MG63 (cell line): ENCODE measurements around the gene SCP2. TPM values are rescaled to one million over a fixed set of nuclear protein-coding genes. Genes with fewer than 3 reads are reported as not detected.

Experiments
- DNase-seq: peaks from one replicate; pipeline ENCODE4 v3.0.0-alpha.2; 2020
- H3K27me3 ChIP-seq: fragments of 250-450 bp; sonication (Bioruptor Pico); 2 replicates; pipeline ENCODE4 v1.5.1; 2020; ENCODE audit warnings: mild to moderate bottlenecking, moderate library complexity
- H3K36me3 ChIP-seq: fragments of 250-450 bp; sonication (Bioruptor Pico); 2 replicates; pipeline ENCODE4 v1.5.1; 2020; ENCODE audit warnings: mild to moderate bottlenecking, moderate library complexity
- H3K4me3 ChIP-seq: fragments of 250-450 bp; sonication (Bioruptor Pico); 2 replicates; pipeline ENCODE4 v1.5.1; 2020; ENCODE audit warnings: mild to moderate bottlenecking, moderate library complexity
- H3K9me3 ChIP-seq: fragments of 250-450 bp; sonication (Bioruptor Pico); 2 replicates; pipeline ENCODE4 v1.5.1; 2020; ENCODE audit warnings: mild to moderate bottlenecking, moderate library complexity
- total RNA-seq: library from RNA; depleted of rRNA; stranded (reverse); fragments of >200 nt; shearing (Covaris generic); gene quantifications from 2 replicates; pipeline ENCODE4 v1.2.3, GENCODE V29; 2014; ENCODE audit warnings: low replicate concordance

SCP2 gene
- total RNA-seq, 1 experiment from 2014 or later = 74.0 TPM

GRCh38 chr1:53077599-53077965 is 150.5 kb downstream of the SCP2 start:
- DNase-seq = no peak
- Histone ChIP-seq H3K27me3 (no peaks in the 10 kb centered on the region), H3K9me3 (no peaks in the 10 kb centered on the region), H3K36me3 (no peaks in the 10 kb centered on the region), H3K4me3 (no peak overlapping the region)

GRCh38 chr1:53078333-53079101 is 151.4 kb downstream of the SCP2 start:
- no peak for DNase-seq
- no peaks in the 10 kb centered on the region for H3K36me3 ChIP-seq
- H3K9me3 ChIP-seq = no peaks in the 10 kb centered on the region
- H3K27me3 ChIP-seq = no peaks in the 10 kb centered on the region
- H3K4me3 ChIP-seq = no peak overlapping the region

GRCh38 chr1:53079251-53079650 is 152.2 kb downstream of the SCP2 start:
- Histone ChIP-seq H3K4me3 (no peak overlapping the region), H3K36me3 (no peaks in the 10 kb centered on the region), H3K9me3 (no peaks in the 10 kb centered on the region), H3K27me3 (no peaks in the 10 kb centered on the region)
- DNase-seq = no peak

- no peaks in the 10 kb centered on the region for H3K36me3 ChIP-seq
- no peaks in the 10 kb centered on the region for H3K27me3 ChIP-seq
- DNase-seq = no peak
- no peaks in the 10 kb centered on the region for H3K9me3 ChIP-seq
- no peak overlapping the region for H3K4me3 ChIP-seq
Measured at GRCh38 chr1:53080041-53080440, 153.0 kb downstream of the SCP2 start.

- Histone ChIP-seq H3K4me3 (no peak overlapping the region), H3K27me3 (no peaks in the 10 kb centered on the region), H3K36me3 (no peaks in the 10 kb centered on the region), H3K9me3 (no peaks in the 10 kb centered on the region)
- DNase-seq = no peak
Measured at GRCh38 chr1:53080769-53081168, 153.7 kb downstream of the SCP2 start.

- Histone ChIP-seq H3K9me3 (no peaks in the 10 kb centered on the region), H3K4me3 (no peak overlapping the region), H3K27me3 (no peaks in the 10 kb centered on the region), H3K36me3 (no peaks in the 10 kb centered on the region)
- no peak for DNase-seq
Measured at GRCh38 chr1:53081384-53082066, 154.4 kb downstream of the SCP2 start.

- no peak for DNase-seq
- Histone ChIP-seq H3K27me3 (no peaks in the 10 kb centered on the region), H3K4me3 (no peak overlapping the region), H3K9me3 (no peaks in the 10 kb centered on the region), H3K36me3 (no peaks in the 10 kb centered on the region)
Measured at GRCh38 chr1:53082826-53083455, 155.9 kb downstream of the SCP2 start.

- Histone ChIP-seq H3K27me3 (no peaks in the 10 kb centered on the region), H3K9me3 (no peaks in the 10 kb centered on the region), H3K36me3 (no peaks in the 10 kb centered on the region), H3K4me3 (no peak overlapping the region)
- DNase-seq = no peak
Measured at GRCh38 chr1:53083636-53084588, 156.8 kb downstream of the SCP2 start.

GRCh38 chr1:53084589-53084971 is 157.5 kb downstream of the SCP2 start:
- Histone ChIP-seq H3K4me3 (no peak overlapping the region), H3K9me3 (no peaks in the 10 kb centered on the region), H3K36me3 (no peaks in the 10 kb centered on the region), H3K27me3 (no peaks in the 10 kb centered on the region)
- DNase-seq = no peak

GRCh38 chr1:53085405-53085804 is 158.3 kb downstream of the SCP2 start:
- no peak for DNase-seq
- Histone ChIP-seq H3K36me3 (no peaks in the 10 kb centered on the region), H3K27me3 (no peaks in the 10 kb centered on the region), H3K9me3 (no peaks in the 10 kb centered on the region), H3K4me3 (no peak overlapping the region)

GRCh38 chr1:53086491-53087070 is 159.5 kb downstream of the SCP2 start:
- H3K36me3 ChIP-seq = no peaks in the 10 kb centered on the region
- no peaks in the 10 kb centered on the region for H3K27me3 ChIP-seq
- no peak overlapping the region for H3K4me3 ChIP-seq
- no peak for DNase-seq
- no peaks in the 10 kb centered on the region for H3K9me3 ChIP-seq

- Histone ChIP-seq H3K4me3 (no peak overlapping the region), H3K9me3 (no peaks in the 10 kb centered on the region), H3K36me3 (no peaks in the 10 kb centered on the region), H3K27me3 (no peaks in the 10 kb centered on the region)
- DNase-seq = no peak
Measured at GRCh38 chr1:53087332-53088285, 160.5 kb downstream of the SCP2 start.

GRCh38 chr1:53088616-53089300 is 161.7 kb downstream of the SCP2 start:
- Histone ChIP-seq H3K4me3 (no peak overlapping the region), H3K27me3 (no peaks in the 10 kb centered on the region), H3K36me3 (no peaks in the 10 kb centered on the region), H3K9me3 (no peaks in the 10 kb centered on the region)
- DNase-seq = no peak

GRCh38 chr1:53089478-53090226 is 162.6 kb downstream of the SCP2 start:
- DNase-seq = peak; percentile 24
- Histone ChIP-seq H3K36me3 (no peaks in the 10 kb centered on the region), H3K9me3 (no peaks in the 10 kb centered on the region), H3K27me3 (no peaks in the 10 kb centered on the region), H3K4me3 (no peak overlapping the region)
